ENCODE data around the gene SRP54. TPM values are rescaled to one million over a fixed set of nuclear protein-coding genes. Genes with fewer than 3 reads are reported as not detected.
A peak's percentile ranks its signal among the peaks of the same experiment; 100 is the strongest.

SRP54 gene
- total RNA-seq, 1 experiment from 2014 or later, result 57.0 TPM

DNA sequence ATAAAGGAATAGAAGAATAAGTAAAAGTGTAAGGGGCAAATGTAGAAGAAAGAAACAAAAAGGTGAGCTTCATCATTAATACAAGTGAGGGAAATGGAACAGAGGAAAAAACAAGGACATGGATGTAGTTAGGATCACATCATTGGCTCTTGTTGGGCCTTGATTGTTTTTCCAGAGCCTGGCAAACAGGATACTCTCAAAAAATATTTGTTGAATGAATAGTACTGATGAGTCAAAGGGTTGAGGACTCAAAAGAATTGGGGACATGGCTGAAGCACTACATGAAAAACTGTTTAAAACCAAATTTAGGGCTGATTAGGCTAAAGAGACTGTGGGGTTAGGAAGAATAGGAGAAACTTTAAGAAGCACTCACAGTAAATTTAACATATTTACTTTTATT, 11.4 kb upstream of the SRP54 start:
- Mint-ChIP-seq H3K4me1 (no peaks in the 10 kb centered on the region), H3K27ac (no peak overlapping the region), H3K9me3 (no peaks in the 10 kb centered on the region), H3K36me3 (peaks cover 15% of the 10 kb centered on the region), H3K27me3 (ENCODE audit: low read depth) (no peaks in the 10 kb centered on the region), H3K4me3 (no peak overlapping the region)
- no peak for DNase-seq (ENCODE audit: low spot score)
- POLR2A ChIA-PET, result no interaction called here
- TF ChIP-seq TP53 (CRISPR knock-in tag; IDR thresholded peaks at IDR 0.05), result no peak
- no peak for TF ChIP-seq HMGA2 (CRISPR knock-in tag; IDR thresholded peaks at IDR 0.05)
- TF ChIP-seq TCF7 (CRISPR knock-in tag; IDR thresholded peaks at IDR 0.05; ENCODE audit: low read depth), result no peak
- TF ChIP-seq, protein P1, sequence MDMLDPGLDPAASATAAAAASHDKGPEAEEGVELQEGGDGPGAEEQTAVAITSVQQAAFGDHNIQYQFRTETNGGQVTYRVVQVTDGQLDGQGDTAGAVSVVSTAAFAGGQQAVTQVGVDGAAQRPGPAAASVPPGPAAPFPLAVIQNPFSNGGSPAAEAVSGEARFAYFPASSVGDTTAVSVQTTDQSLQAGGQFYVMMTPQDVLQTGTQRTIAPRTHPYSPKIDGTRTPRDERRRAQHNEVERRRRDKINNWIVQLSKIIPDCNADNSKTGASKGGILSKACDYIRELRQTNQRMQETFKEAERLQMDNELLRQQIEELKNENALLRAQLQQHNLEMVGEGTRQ (CRISPR knock-in tag; IDR thresholded peaks at IDR 0.05), result no peak
- TF ChIP-seq, protein P2, sequence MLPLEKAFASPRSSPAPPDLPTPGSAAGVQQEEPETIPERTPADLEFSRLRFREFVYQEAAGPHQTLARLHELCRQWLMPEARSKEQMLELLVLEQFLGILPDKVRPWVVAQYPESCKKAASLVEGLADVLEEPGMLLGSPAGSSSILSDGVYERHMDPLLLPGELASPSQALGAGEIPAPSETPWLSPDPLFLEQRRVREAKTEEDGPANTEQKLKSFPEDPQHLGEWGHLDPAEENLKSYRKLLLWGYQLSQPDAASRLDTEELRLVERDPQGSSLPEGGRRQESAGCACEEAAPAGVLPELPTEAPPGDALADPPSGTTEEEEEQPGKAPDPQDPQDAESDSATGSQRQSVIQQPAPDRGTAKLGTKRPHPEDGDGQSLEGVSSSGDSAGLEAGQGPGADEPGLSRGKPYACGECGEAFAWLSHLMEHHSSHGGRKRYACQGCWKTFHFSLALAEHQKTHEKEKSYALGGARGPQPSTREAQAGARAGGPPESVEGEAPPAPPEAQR (CRISPR knock-in tag; IDR thresholded peaks at IDR 0.05), result no peak
- no peak for TF ChIP-seq ZNF416 (CRISPR knock-in tag; IDR thresholded peaks at IDR 0.05)
- no peak for TF ChIP-seq ESRRA (CRISPR knock-in tag; IDR thresholded peaks at IDR 0.05; ENCODE audit: borderline replicate concordance)
- no peak for ATAC-seq
- CTCF ChIA-PET, result interaction anchor here (0.9 kb wide), 1 partner anchor 9 kb away, joined by 3 read pairs; no protein-coding TSS in a partner anchor

DNA sequence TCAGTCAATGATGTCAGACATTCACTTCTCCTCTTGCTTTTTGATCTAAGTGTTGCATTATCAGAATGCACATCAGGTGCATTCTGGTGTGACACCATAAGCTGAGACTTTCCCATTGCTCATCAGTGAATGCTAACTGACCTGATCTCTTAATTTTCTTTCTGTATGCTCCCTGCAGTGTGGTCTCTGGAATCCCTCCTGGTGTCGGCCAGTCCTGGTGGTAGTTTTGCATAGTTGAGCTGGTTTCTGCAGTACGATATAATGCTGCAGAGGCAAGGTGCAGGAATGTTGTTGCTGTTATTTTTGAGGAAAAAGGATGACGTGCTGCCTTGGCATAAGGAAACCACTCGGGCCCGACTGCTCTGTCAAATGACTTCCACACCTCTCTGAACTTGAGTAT, 11.0 kb upstream of the SRP54 start:
- ATAC-seq (no peak), DNase-seq (ENCODE audit: low spot score) (no peak)
- no peaks in the 10 kb centered on the region for H3K4me1 Mint-ChIP-seq
- H3K27ac Mint-ChIP-seq, result peak overlapping the region; percentile 52; the same call in 1 of the 2 replicates
- ChIA-PET POLR2A (no interaction called here), CTCF (interaction anchor here (0.9 kb wide), 1 partner anchor 9 kb away, joined by 3 read pairs; no protein-coding TSS in a partner anchor)
- H3K9me3 Mint-ChIP-seq, result no peaks in the 10 kb centered on the region
- H3K27me3 Mint-ChIP-seq (ENCODE audit: low read depth), result no peaks in the 10 kb centered on the region
- peaks cover 15% of the 10 kb centered on the region for H3K36me3 Mint-ChIP-seq
- H3K4me3 Mint-ChIP-seq, result no peak overlapping the region
- TF ChIP-seq, protein P3, sequence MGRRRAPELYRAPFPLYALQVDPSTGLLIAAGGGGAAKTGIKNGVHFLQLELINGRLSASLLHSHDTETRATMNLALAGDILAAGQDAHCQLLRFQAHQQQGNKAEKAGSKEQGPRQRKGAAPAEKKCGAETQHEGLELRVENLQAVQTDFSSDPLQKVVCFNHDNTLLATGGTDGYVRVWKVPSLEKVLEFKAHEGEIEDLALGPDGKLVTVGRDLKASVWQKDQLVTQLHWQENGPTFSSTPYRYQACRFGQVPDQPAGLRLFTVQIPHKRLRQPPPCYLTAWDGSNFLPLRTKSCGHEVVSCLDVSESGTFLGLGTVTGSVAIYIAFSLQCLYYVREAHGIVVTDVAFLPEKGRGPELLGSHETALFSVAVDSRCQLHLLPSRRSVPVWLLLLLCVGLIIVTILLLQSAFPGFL (CRISPR knock-in tag; IDR thresholded peaks at IDR 0.05; ENCODE audit: borderline replicate concordance), result no peak
- TF ChIP-seq NFE2L1 (CRISPR knock-in tag; IDR thresholded peaks at IDR 0.05) (no peak), ZNF121 (CRISPR knock-in tag; IDR thresholded peaks at IDR 0.05) (no peak), GABPB1 (CRISPR knock-in tag; IDR thresholded peaks at IDR 0.05) (no peak)
- TF ChIP-seq, protein P4, sequence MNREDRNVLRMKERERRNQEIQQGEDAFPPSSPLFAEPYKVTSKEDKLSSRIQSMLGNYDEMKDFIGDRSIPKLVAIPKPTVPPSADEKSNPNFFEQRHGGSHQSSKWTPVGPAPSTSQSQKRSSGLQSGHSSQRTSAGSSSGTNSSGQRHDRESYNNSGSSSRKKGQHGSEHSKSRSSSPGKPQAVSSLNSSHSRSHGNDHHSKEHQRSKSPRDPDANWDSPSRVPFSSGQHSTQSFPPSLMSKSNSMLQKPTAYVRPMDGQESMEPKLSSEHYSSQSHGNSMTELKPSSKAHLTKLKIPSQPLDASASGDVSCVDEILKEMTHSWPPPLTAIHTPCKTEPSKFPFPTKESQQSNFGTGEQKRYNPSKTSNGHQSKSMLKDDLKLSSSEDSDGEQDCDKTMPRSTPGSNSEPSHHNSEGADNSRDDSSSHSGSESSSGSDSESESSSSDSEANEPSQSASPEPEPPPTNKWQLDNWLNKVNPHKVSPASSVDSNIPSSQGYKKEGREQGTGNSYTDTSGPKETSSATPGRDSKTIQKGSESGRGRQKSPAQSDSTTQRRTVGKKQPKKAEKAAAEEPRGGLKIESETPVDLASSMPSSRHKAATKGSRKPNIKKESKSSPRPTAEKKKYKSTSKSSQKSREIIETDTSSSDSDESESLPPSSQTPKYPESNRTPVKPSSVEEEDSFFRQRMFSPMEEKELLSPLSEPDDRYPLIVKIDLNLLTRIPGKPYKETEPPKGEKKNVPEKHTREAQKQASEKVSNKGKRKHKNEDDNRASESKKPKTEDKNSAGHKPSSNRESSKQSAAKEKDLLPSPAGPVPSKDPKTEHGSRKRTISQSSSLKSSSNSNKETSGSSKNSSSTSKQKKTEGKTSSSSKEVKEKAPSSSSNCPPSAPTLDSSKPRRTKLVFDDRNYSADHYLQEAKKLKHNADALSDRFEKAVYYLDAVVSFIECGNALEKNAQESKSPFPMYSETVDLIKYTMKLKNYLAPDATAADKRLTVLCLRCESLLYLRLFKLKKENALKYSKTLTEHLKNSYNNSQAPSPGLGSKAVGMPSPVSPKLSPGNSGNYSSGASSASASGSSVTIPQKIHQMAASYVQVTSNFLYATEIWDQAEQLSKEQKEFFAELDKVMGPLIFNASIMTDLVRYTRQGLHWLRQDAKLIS (CRISPR knock-in tag; IDR thresholded peaks at IDR 0.05; ENCODE audit: borderline replicate concordance), result no peak

DNA sequence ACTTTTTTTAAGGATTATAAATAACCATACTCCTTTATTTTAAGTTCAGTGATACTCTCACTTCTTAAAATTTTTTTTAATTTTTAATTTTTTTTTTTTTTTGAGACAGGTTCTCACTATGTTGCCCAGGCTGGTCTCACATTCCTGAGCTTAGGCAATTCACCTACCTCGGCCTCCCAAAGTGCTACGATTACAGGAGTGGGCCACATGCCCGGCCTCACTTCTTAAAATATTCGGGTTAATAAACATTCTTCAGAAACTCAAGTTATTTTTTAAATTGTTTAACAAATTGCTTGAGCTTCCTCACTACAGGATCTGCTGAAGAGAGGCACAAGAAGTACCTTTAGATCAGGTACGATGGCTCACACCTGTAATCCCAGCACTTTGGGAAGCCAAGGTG, 4.3 kb upstream of the SRP54 start:
- CTCF ChIA-PET, result no interaction called here
- Mint-ChIP-seq H3K27me3 (ENCODE audit: low read depth) (0 out of 2 replicates have a peak, but pooled peaks cover 4% of the 10 kb centered on the region), H3K4me1 (no peaks in the 10 kb centered on the region), H3K27ac (no peak overlapping the region), H3K9me3 (no peaks in the 10 kb centered on the region), H3K4me3 (no peak overlapping the region), H3K36me3 (no peaks in the 10 kb centered on the region)
- no peak for DNase-seq (ENCODE audit: low spot score)
- POLR2A ChIA-PET, result no interaction called here
- no peak for ATAC-seq
- TF ChIP-seq, protein P5, sequence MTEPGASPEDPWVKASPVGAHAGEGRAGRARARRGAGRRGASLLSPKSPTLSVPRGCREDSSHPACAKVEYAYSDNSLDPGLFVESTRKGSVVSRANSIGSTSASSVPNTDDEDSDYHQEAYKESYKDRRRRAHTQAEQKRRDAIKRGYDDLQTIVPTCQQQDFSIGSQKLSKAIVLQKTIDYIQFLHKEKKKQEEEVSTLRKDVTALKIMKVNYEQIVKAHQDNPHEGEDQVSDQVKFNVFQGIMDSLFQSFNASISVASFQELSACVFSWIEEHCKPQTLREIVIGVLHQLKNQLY (CRISPR knock-in tag; IDR thresholded peaks at IDR 0.05), result no peak
- TF ChIP-seq, protein P6, sequence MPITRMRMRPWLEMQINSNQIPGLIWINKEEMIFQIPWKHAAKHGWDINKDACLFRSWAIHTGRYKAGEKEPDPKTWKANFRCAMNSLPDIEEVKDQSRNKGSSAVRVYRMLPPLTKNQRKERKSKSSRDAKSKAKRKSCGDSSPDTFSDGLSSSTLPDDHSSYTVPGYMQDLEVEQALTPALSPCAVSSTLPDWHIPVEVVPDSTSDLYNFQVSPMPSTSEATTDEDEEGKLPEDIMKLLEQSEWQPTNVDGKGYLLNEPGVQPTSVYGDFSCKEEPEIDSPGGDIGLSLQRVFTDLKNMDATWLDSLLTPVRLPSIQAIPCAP (CRISPR knock-in tag; IDR thresholded peaks at IDR 0.05), result no peak
- TF ChIP-seq, protein P7, sequence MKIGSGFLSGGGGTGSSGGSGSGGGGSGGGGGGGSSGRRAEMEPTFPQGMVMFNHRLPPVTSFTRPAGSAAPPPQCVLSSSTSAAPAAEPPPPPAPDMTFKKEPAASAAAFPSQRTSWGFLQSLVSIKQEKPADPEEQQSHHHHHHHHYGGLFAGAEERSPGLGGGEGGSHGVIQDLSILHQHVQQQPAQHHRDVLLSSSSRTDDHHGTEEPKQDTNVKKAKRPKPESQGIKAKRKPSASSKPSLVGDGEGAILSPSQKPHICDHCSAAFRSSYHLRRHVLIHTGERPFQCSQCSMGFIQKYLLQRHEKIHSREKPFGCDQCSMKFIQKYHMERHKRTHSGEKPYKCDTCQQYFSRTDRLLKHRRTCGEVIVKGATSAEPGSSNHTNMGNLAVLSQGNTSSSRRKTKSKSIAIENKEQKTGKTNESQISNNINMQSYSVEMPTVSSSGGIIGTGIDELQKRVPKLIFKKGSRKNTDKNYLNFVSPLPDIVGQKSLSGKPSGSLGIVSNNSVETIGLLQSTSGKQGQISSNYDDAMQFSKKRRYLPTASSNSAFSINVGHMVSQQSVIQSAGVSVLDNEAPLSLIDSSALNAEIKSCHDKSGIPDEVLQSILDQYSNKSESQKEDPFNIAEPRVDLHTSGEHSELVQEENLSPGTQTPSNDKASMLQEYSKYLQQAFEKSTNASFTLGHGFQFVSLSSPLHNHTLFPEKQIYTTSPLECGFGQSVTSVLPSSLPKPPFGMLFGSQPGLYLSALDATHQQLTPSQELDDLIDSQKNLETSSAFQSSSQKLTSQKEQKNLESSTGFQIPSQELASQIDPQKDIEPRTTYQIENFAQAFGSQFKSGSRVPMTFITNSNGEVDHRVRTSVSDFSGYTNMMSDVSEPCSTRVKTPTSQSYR (CRISPR knock-in tag; IDR thresholded peaks at IDR 0.05), result no peak
- TF ChIP-seq, protein P8, sequence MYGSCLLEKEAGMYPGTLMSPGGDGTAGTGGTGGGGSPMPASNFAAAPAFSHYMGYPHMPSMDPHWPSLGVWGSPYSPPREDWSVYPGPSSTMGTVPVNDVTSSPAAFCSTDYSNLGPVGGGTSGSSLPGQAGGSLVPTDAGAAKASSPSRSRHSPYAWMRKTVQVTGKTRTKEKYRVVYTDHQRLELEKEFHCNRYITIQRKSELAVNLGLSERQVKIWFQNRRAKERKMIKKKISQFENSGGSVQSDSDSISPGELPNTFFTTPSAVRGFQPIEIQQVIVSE (CRISPR knock-in tag; IDR thresholded peaks at IDR 0.05; ENCODE audit: borderline replicate concordance), result no peak
- TF ChIP-seq ATF1 (CRISPR knock-in tag; IDR thresholded peaks at IDR 0.05), result no peak
- TF ChIP-seq, protein P9, sequence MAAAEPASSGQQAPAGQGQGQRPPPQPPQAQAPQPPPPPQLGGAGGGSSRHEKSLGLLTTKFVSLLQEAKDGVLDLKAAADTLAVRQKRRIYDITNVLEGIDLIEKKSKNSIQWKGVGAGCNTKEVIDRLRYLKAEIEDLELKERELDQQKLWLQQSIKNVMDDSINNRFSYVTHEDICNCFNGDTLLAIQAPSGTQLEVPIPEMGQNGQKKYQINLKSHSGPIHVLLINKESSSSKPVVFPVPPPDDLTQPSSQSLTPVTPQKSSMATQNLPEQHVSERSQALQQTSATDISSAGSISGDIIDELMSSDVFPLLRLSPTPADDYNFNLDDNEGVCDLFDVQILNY (CRISPR knock-in tag; IDR thresholded peaks at IDR 0.05), result no peak
- TF ChIP-seq, protein P10, sequence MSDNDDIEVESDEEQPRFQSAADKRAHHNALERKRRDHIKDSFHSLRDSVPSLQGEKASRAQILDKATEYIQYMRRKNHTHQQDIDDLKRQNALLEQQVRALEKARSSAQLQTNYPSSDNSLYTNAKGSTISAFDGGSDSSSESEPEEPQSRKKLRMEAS (CRISPR knock-in tag; IDR thresholded peaks at IDR 0.05), result no peak
